Measurements from ENCODE around the gene ZBTB5.

The ZBTB5 gene

GRCh38 chr9:37508135-37508833 is 43.0 kb upstream of the ZBTB5 start:
- H3K4me3 ChIP-seq (ENCODE audit: low read depth, low read length): no peak overlapping the region
- no peak for TF ChIP-seq CTCF (IDR thresholded peaks at IDR 0.05; ENCODE audit: low read depth, low read length)

- H3K4me3 ChIP-seq (ENCODE audit: low read depth, low read length): no peak overlapping the region
- no peak for TF ChIP-seq CTCF (IDR thresholded peaks at IDR 0.05; ENCODE audit: low read depth, low read length)
These were observed 42.4 kb upstream of the ZBTB5 start for GRCh38 chr9:37507566-37508134.

GRCh38 chr9:37504605-37505004 is 39.4 kb upstream of the ZBTB5 start:
- no peak overlapping the region for H3K4me3 ChIP-seq (ENCODE audit: low read depth, low read length)
- no peak for TF ChIP-seq CTCF (IDR thresholded peaks at IDR 0.05; ENCODE audit: low read depth, low read length)

DNA sequence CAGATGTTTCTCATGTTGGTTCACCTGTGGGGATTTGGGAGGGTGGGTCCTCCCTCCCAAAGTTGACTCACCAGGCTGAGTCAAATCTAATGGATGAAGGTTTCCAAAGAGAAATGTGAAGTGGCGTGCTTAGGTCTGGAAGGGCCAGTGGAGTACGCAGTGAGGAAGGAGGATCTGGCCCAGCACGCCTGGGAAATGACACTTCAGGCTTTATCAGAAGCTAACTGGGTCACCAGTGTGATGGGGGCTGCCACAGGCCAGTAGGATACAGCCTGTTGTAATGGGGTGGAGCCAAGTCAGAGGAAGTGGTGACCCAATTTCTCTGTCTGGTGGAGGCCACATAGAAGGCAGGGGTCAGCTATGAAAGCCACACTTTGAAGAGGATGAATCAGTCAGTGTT is 38.5 kb upstream of the ZBTB5 start:
- no peak for TF ChIP-seq CTCF (IDR thresholded peaks at IDR 0.05; ENCODE audit: low read depth, low read length)

DNA sequence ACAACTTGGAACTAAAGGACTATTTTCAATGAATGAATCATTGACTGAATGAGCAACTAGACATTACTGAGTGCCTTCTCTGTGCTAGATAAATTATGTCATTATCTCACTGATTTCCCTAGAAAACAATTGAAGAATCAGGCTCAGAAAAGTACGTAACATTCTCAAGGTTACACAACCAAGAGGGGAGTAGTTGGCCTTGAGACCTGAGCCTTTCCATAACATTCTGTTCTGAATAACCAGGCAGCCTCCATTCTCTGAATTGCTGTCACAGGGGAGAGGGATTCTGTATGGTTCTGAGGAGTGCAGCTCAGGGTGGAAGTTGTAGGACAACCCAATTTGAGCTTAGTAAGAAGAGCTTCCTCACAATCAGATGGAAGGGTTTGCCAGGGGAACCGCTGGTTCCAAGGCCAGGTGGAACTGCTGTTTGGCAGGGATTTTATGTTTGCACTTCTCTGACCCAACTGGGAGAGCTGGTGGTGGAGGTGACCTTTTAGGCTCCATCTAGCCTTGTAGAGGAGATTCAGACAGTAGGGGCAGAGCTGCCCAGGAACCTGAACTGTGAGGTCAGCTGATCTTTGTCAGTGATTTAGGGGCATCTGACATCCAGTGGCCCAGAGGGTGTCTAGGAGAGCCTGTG is 36.8 kb upstream of the ZBTB5 start:
- no peak for TF ChIP-seq CTCF (IDR thresholded peaks at IDR 0.05; ENCODE audit: low read depth, low read length)
- H3K4me3 ChIP-seq (ENCODE audit: low read depth, low read length): no peak overlapping the region

More for the DNA sequence above, 38.5 kb upstream of the ZBTB5 start:
- H3K4me3 ChIP-seq (ENCODE audit: low read depth, low read length): no peak overlapping the region

- no peak overlapping the region for H3K4me3 ChIP-seq (ENCODE audit: low read depth, low read length)
- no peak for TF ChIP-seq CTCF (IDR thresholded peaks at IDR 0.05; ENCODE audit: low read depth, low read length)
These were observed 34.0 kb upstream of the ZBTB5 start for GRCh38 chr9:37499297-37499696.

DNA sequence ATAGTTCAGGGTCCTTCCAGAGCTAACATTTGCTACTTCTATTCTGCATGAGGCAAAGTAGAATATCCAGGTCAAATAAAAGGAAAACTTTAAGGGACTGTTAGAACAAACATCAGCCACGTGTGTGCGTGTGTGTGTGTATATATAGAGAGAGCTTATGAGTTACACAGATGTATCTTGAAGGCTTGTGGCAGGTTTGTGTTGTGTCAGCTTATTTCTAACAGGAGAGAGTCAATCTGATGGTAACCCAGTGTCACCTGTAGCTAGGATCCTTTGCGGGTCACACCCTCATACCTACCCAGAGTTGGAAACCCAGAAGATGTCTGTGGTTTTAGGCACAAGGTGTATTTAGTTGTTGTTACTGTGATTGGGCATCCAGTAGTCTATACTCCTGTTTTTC is 33.2 kb upstream of the ZBTB5 start:
- no peak overlapping the region for H3K4me3 ChIP-seq (ENCODE audit: low read depth, low read length)
- no peak for TF ChIP-seq CTCF (IDR thresholded peaks at IDR 0.05; ENCODE audit: low read depth, low read length)

Measured in WI38 (cell line).